Muscle layer of colon (tissue), 2 donors: ENCODE measurements around the gene PSTPIP2.

Experiments
- H3K27ac ChIP-seq: one replicate; pipeline ENCODE4 v1.7.0; 2013; ENCODE audit warnings: low read depth, mild to moderate bottlenecking, low read length, moderate library complexity
- H3K27me3 ChIP-seq, 2 donors: one replicate each; pipeline ENCODE4 v1.7.0; 2013; ENCODE audit warnings: low read length in 2 of 2, mild to moderate bottlenecking in 2 of 2; ENCODE audit not compliant: insufficient read depth in 2 of 2, control insufficient read depth in 1 of 2
- H3K36me3 ChIP-seq: one replicate; pipeline ENCODE4 v1.7.0; 2013; ENCODE audit warnings: mild to moderate bottlenecking, low read length; ENCODE audit not compliant: insufficient read depth
- H3K4me1 ChIP-seq: one replicate; pipeline ENCODE4 v1.7.0; 2013; ENCODE audit warnings: mild to moderate bottlenecking, low read length; ENCODE audit not compliant: insufficient read depth
- H3K4me3 ChIP-seq, 2 donors: one replicate each; pipeline ENCODE4 v1.7.0; 2013; ENCODE audit warnings: low read length in 2 of 2, low read depth in 1 of 2, mild to moderate bottlenecking in 1 of 2, moderate library complexity in 1 of 2
- H3K9ac ChIP-seq: one replicate; pipeline ENCODE4 v1.7.0; 2013; ENCODE audit warnings: low read length
- H3K9me3 ChIP-seq: one replicate; pipeline ENCODE4 v1.7.0; 2013; ENCODE audit warnings: mild to moderate bottlenecking, low read length
- donor health status: abdominal sarcoma.
- donor health status: Adenocarcinoma of cecum.

Gene PSTPIP2

GRCh38 chr18:46028536-46028891 is 43.5 kb downstream of the PSTPIP2 start:
- peak overlapping the region; percentile 0 for H3K9ac ChIP-seq
- no peaks in the 10 kb centered on the region for H3K27me3 ChIP-seq
- H3K9me3 ChIP-seq, result no peaks in the 10 kb centered on the region
- H3K4me3 ChIP-seq, result peak overlapping the region; percentile 65 to 69
- H3K27ac ChIP-seq, result no peak overlapping the region
- H3K36me3 ChIP-seq, result no peaks in the 10 kb centered on the region
- no peaks in the 10 kb centered on the region for H3K4me1 ChIP-seq

- Histone ChIP-seq H3K27me3 (no peaks in the 10 kb centered on the region), H3K27ac (no peak overlapping the region), H3K4me1 (no peaks in the 10 kb centered on the region), H3K4me3 (no peak overlapping the region), H3K9me3 (no peaks in the 10 kb centered on the region), H3K9ac (no peak overlapping the region), H3K36me3 (no peaks in the 10 kb centered on the region)
Observed at GRCh38 chr18:46019936-46020335, 52.1 kb downstream of the PSTPIP2 start.

GRCh38 chr18:46013484-46014189 is 58.4 kb downstream of the PSTPIP2 start:
- Histone ChIP-seq H3K27me3 (no peaks in the 10 kb centered on the region), H3K4me1 (no peaks in the 10 kb centered on the region), H3K9ac (no peak overlapping the region), H3K27ac (no peak overlapping the region), H3K36me3 (peaks cover 12% of the 10 kb centered on the region), H3K4me3 (no peak overlapping the region), H3K9me3 (no peaks in the 10 kb centered on the region)

GRCh38 chr18:46010676-46011075 is 61.4 kb downstream of the PSTPIP2 start:
- no peak overlapping the region for H3K27ac ChIP-seq
- H3K27me3 ChIP-seq, result no peaks in the 10 kb centered on the region
- H3K9ac ChIP-seq, result no peak overlapping the region
- H3K9me3 ChIP-seq, result no peaks in the 10 kb centered on the region
- H3K4me3 ChIP-seq, result no peak overlapping the region
- H3K4me1 ChIP-seq, result no peaks in the 10 kb centered on the region
- peaks cover 12% of the 10 kb centered on the region for H3K36me3 ChIP-seq

GRCh38 chr18:46010050-46010449 is 62.0 kb downstream of the PSTPIP2 start:
- Histone ChIP-seq H3K36me3 (peaks cover 12% of the 10 kb centered on the region), H3K4me1 (no peaks in the 10 kb centered on the region), H3K27ac (no peak overlapping the region), H3K27me3 (no peaks in the 10 kb centered on the region), H3K9ac (no peak overlapping the region), H3K9me3 (no peaks in the 10 kb centered on the region), H3K4me3 (no peak overlapping the region)

- no peaks in the 10 kb centered on the region for H3K4me1 ChIP-seq
- H3K27me3 ChIP-seq, result no peaks in the 10 kb centered on the region
- H3K27ac ChIP-seq, result no peak overlapping the region
Observed at GRCh38 chr18:46009125-46009840, 62.8 kb downstream of the PSTPIP2 start.

GRCh38 chr18:46008531-46008930 is 63.5 kb downstream of the PSTPIP2 start:
- Histone ChIP-seq H3K36me3 (peaks cover 12% of the 10 kb centered on the region), H3K4me3 (no peak overlapping the region), H3K9ac (no peak overlapping the region), H3K9me3 (no peaks in the 10 kb centered on the region), H3K4me1 (no peaks in the 10 kb centered on the region), H3K27me3 (no peaks in the 10 kb centered on the region), H3K27ac (no peak overlapping the region)

More at GRCh38 chr18:46009125-46009840, 62.8 kb downstream of the PSTPIP2 start:
- Histone ChIP-seq H3K4me3 (no peak overlapping the region), H3K36me3 (peaks cover 12% of the 10 kb centered on the region), H3K9ac (no peak overlapping the region), H3K9me3 (no peaks in the 10 kb centered on the region)

GRCh38 chr18:46007165-46007564 is 64.9 kb downstream of the PSTPIP2 start:
- H3K27me3 ChIP-seq, result no peaks in the 10 kb centered on the region

GRCh38 chr18:46002934-46003333 is 69.1 kb downstream of the PSTPIP2 start:
- Histone ChIP-seq H3K27me3 (no peaks in the 10 kb centered on the region), H3K27ac (no peak overlapping the region), H3K4me3 (no peak overlapping the region), H3K9me3 (no peaks in the 10 kb centered on the region), H3K4me1 (no peaks in the 10 kb centered on the region), H3K36me3 (no peaks in the 10 kb centered on the region), H3K9ac (no peak overlapping the region)

More at GRCh38 chr18:46007165-46007564, 64.9 kb downstream of the PSTPIP2 start:
- Histone ChIP-seq H3K27ac (no peak overlapping the region), H3K9me3 (no peaks in the 10 kb centered on the region), H3K4me1 (no peaks in the 10 kb centered on the region), H3K36me3 (peaks cover 12% of the 10 kb centered on the region), H3K4me3 (no peak overlapping the region), H3K9ac (no peak overlapping the region)

- Histone ChIP-seq H3K36me3 (no peaks in the 10 kb centered on the region), H3K9me3 (no peaks in the 10 kb centered on the region), H3K27ac (no peak overlapping the region), H3K27me3 (no peaks in the 10 kb centered on the region), H3K4me3 (no peak overlapping the region), H3K4me1 (no peaks in the 10 kb centered on the region), H3K9ac (no peak overlapping the region)
Observed at GRCh38 chr18:46001892-46002291, 70.2 kb downstream of the PSTPIP2 start.

- Histone ChIP-seq H3K4me3 (no peak overlapping the region), H3K27me3 (no peaks in the 10 kb centered on the region), H3K27ac (no peak overlapping the region), H3K9ac (no peak overlapping the region), H3K9me3 (no peaks in the 10 kb centered on the region), H3K36me3 (no peaks in the 10 kb centered on the region), H3K4me1 (no peaks in the 10 kb centered on the region)
Observed at GRCh38 chr18:46001074-46001473, 71.0 kb downstream of the PSTPIP2 start.

- H3K27me3 ChIP-seq, result no peaks in the 10 kb centered on the region
- H3K36me3 ChIP-seq, result no peaks in the 10 kb centered on the region
- H3K9me3 ChIP-seq, result no peaks in the 10 kb centered on the region
- H3K27ac ChIP-seq, result no peak overlapping the region
- H3K9ac ChIP-seq, result no peak overlapping the region
- no peak overlapping the region for H3K4me3 ChIP-seq
- H3K4me1 ChIP-seq, result no peaks in the 10 kb centered on the region
Observed at GRCh38 chr18:45999536-45999935, 72.5 kb downstream of the PSTPIP2 start.
